Uterus (tissue), 2 donors: Measurements from ENCODE around the gene TACSTD2.
"Not testable (repeated sequence)": the region's sequence is repeated elsewhere in the genome, so short reads cannot be mapped to it uniquely, and the experiment has no call there.

Experiments
- POLR2A ChIP-seq, 2 donors: fragments of 450-650 bp; IDR thresholded peaks; one replicate each; pipeline ENCODE4 v1.6.1; 2016; ENCODE audit warnings: antibody characterized with exemption in 2 of 2, mild to moderate bottlenecking in 1 of 2, moderate library complexity in 1 of 2
- TF ChIP-seq, protein P1 (sequence below), 4 experiments: fragments of 200-600 bp in 2 of 4; fragments of 450-650 bp in 2 of 4; sonication (generic) in 2 of 4; IDR thresholded peaks; one replicate each; pipeline ENCODE4 v1.5.1; 2016 to 2019; ENCODE audit warnings: antibody characterized with exemption in 4 of 4, mild to moderate bottlenecking in 2 of 4, moderate library complexity in 1 of 4

DNA sequence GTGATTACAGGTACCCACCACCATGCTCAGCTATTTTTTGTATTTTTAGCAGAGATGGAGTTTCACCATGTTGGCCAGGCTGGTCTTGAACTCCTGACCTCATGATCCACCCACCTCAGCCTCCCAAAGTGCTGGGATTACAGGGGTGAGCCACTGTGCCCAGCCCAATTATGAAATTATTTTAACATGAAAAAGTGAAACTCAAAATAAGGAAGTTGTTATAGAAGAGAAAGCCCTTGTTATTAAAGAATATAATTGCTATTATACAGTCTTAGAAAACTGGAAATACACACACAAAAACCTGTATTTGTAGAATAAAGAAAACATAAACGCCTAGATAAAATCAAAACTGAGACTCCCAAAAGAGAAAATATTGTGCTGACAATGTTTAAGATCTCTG lies 45.2 kb downstream of the TACSTD2 start:
- TF ChIP-seq, protein P1, sequence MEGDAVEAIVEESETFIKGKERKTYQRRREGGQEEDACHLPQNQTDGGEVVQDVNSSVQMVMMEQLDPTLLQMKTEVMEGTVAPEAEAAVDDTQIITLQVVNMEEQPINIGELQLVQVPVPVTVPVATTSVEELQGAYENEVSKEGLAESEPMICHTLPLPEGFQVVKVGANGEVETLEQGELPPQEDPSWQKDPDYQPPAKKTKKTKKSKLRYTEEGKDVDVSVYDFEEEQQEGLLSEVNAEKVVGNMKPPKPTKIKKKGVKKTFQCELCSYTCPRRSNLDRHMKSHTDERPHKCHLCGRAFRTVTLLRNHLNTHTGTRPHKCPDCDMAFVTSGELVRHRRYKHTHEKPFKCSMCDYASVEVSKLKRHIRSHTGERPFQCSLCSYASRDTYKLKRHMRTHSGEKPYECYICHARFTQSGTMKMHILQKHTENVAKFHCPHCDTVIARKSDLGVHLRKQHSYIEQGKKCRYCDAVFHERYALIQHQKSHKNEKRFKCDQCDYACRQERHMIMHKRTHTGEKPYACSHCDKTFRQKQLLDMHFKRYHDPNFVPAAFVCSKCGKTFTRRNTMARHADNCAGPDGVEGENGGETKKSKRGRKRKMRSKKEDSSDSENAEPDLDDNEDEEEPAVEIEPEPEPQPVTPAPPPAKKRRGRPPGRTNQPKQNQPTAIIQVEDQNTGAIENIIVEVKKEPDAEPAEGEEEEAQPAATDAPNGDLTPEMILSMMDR (IDR thresholded peaks at IDR 0.05) = not testable (repeated sequence)
- TF ChIP-seq POLR2A (IDR thresholded peaks at IDR 0.05) = not testable (repeated sequence)
